HG03558 (cell line): ENCODE data around the gene ABCG8.

Source experiments
- ATAC-seq: cut with Tn5 transposase; IDR thresholded peaks from one replicate; pipeline ENCODE4 v1.9.1; 2021; ENCODE audit warnings: moderate number of reproducible peaks; ENCODE audit not compliant: unreplicated experiment; ENCODE audit errors: extremely low read depth

The ABCG8 gene

GRCh38 chr2:43853141-43854081 is 14.6 kb downstream of the ABCG8 start:
- ATAC-seq = no peak

- no peak for ATAC-seq
Observed at GRCh38 chr2:43854671-43855070, 15.9 kb downstream of the ABCG8 start.

DNA sequence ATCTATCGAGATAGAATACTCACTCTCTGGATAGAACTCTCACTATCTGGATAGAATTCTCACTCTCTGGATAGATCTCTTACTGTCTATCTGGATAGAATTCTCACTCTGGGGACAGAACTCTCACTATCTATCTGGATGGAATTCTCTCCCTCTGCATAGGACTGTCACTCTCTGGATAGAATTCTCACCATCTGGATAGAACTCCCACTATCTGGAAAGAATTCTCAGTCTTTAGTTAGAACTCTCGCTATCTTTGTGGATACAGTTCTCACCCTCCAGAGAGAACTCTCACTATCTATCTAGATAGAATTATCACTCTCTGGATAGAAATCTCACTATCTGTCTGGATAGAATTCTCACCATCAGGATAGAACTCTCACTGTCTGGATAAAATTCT is 16.5 kb downstream of the ABCG8 start:
- no peak for ATAC-seq

GRCh38 chr2:43872151-43872550 is 33.4 kb downstream of the ABCG8 start:
- ATAC-seq = no peak

GRCh38 chr2:43874776-43875451 is 36.1 kb downstream of the ABCG8 start:
- no peak for ATAC-seq

DNA sequence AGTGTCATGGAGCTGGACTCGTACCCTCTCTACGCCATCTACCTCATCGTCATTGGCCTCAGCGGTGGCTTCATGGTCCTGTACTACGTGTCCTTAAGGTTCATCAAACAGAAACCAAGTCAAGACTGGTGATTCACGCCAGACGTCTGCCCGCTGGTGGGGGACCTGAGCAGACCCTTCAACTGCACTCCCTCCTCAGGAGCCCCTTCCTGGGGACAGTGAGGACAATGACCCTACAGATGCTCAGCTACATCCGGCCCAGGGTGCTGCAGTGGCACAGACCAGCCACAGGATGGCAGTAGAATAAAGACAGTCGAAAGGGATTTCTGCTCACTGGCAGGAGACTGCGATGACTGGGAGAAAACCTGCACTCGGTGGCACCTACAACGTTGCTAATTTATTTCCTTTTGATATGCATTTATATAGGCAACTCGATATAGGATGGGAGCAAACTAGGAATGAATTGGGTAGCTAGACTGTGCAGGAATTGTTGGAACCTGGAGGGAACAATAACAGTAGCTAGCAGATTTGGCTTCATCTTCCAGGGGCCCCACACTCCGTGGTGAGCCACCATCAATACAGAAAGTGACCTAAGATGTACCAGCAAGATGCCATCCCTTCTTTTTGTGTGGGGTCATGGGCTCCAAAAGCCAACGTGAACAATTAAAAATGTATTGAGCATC is 39.2 kb downstream of the ABCG8 start:
- no peak for ATAC-seq

DNA sequence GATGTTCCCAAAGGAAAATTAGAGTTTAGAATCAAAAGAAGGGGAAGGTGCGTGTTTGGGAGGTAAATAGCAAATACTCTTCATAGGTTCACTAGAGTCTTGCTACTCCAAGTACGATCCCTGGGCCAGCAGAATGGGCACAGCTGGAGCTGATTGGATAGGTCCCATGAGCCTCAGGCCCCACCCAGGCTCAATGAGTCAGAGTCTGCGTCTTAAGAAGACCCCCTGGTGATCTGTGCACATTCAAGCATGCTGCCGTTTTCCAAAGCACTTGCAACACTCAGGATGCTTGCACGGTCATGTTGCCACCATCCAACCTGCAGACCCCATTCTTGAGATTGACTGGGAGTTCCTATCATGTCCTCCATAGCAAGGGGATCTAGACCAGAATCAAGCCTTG is 40.5 kb downstream of the ABCG8 start:
- ATAC-seq = no peak

GRCh38 chr2:43880471-43880870 is 41.7 kb downstream of the ABCG8 start:
- ATAC-seq = no peak

- no peak for ATAC-seq
Observed at GRCh38 chr2:43880952-43881351, 42.2 kb downstream of the ABCG8 start.

- no peak for ATAC-seq
Observed at GRCh38 chr2:43882312-43882711, 43.5 kb downstream of the ABCG8 start.

GRCh38 chr2:43884689-43885088 is 45.9 kb downstream of the ABCG8 start:
- ATAC-seq = no peak

DNA sequence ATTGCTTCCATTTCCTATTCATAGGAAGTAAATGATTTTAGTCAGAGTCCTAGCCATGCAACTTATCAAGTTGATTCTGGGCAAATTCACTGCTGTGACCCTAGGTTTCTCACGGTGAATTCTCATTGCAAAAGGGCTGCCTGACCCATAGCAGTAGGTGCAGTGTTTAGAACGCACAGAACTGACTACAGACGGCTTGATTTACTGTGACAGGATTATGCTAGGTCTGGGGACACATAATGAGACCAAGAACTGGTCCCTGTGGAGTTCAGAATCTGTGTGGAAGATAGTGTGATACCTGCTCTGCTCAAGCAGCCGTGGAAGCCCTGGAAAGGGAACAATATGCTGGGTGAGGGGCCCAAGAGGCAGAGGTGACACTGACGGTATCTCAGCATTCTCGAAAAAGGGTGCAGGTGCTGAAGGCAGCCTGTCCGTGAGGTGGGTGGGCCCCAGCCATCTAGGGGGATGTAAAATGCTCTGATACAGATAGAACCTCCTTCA is 46.4 kb downstream of the ABCG8 start:
- no peak for ATAC-seq

DNA sequence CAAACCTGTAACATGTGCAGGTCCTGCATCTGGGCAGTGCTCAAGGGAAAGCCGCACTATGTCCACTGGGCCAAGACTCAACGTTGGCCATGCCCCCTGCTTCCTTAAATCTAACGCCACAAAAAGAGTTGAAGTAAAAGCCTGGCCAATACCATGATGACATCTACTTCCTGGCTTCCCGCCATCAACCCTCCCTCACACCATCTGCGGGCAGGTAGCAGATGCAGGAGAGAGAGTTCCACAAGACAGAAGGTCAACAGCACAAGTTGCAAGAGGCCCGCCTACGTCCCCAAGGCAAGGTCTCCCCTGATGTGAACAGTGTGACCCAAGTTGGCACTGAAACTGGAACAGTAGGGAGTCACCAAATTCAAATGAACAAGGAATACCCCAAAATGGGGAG is 48.4 kb downstream of the ABCG8 start:
- ATAC-seq = no peak

GRCh38 chr2:43889416-43889815 is 50.6 kb downstream of the ABCG8 start:
- ATAC-seq = no peak

GRCh38 chr2:43890855-43891254 is 52.1 kb downstream of the ABCG8 start:
- ATAC-seq = no peak

GRCh38 chr2:43894743-43895142 is 56.0 kb downstream of the ABCG8 start:
- ATAC-seq = no peak

DNA sequence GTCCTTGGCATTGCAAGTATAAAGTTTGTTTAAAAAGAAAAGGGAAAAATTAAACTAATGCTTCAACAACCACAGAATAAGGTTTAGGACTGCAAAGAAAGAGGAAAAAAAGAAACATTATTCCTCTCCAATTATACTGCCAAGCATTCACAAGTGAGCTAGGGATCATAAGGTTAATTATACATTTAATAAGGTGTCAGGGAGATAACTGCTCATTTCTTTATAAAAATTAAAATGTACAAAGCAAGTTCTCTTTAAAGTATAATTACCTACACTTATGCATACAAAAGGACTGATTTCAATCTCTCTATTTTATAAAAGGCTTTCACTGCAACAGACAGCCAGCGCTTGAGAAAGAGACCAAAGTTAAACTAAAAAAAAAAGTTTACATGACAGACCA is 58.1 kb downstream of the ABCG8 start:
- no peak for ATAC-seq

DNA sequence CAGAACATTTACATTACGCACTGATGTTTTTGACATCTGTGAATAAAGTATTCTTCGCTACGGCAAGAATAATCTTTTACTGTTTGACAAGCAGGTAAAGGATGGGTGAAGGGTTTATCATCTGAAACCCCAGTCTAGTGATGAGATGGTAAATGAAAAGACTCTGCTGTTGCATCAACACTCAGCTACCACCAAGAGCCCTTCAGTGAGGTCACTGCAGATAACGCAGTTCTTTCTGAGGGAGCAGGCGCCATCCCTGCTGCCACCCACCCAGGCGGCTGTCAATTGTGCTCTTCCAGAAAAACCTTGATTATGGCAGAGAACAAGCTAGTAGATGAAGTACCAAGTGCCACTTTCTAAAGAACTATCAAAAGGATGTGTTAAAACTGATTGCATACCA is 58.7 kb downstream of the ABCG8 start:
- no peak for ATAC-seq

DNA sequence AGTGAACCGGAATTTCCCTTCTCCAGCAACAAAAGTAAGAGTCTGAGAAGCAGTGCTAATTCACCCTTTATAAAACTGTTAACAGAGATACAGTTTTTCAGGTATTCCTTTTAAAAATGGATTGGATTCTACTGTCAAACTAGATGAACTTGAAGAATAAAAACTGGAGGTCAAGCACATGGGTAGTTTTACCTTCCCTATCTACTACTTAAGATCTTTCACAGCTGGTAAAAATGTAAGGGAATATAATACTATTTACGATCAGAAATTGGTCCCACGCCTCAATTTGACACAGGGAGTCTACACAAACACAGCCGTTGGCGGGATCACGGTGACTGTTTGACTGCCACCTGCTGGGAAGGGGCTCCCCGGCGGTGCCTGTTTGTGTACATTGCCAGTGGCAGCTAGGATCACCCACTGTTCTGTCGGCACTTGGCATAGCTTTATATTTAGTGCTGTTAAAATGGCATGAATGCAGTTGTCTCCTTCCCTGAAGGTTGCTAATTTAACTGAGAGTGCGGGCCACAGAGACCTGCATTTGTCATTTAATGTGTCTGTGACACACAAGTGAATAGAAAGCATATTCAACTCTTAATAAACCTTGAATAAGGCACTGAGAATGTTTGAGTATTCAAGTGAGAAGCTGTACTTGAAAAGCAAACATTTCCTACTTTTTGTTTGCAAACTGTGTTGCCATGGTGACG is 59.5 kb downstream of the ABCG8 start:
- ATAC-seq = no peak

GRCh38 chr2:43898838-43899346 is 60.1 kb downstream of the ABCG8 start:
- ATAC-seq = no peak
